ENCODE results near the gene TNNT2. TPM values are rescaled to one million over a fixed set of nuclear protein-coding genes. Genes with fewer than 3 reads are reported as not detected.

TNNT2 gene
- total RNA-seq, 1 experiment from 2014 or later = 0.37 TPM

- H3K9me3 ChIP-seq (ENCODE audit: low read length) = no peaks in the 10 kb centered on the region
- H3K9ac ChIP-seq (ENCODE audit: low read length) = no peak overlapping the region
- H3K4me2 ChIP-seq (ENCODE audit: low read depth, low read length, poor library complexity, severe bottlenecking) = peak overlapping the region; percentile 4
- H3K9me2 ChIP-seq (replicated peaks; ENCODE audit: insufficient read depth, low read length) = no peaks in the 10 kb centered on the region
- H3K27me3 ChIP-seq (ENCODE audit: low read length) = no peaks in the 10 kb centered on the region
- peak overlapping the region; percentile 66 for H3K27ac ChIP-seq (ENCODE audit: low read length)
- no peaks in the 10 kb centered on the region for H3K79me2 ChIP-seq (ENCODE audit: low read length)
- H3K36me3 ChIP-seq (ENCODE audit: insufficient read depth, low read length) = peaks cover 72% of the 10 kb centered on the region
- peak; percentile 91 for DNase-seq
- no peak overlapping the region for H3K4me3 ChIP-seq (ENCODE audit: low read length)
- no peak overlapping the region for H2AFZ ChIP-seq (ENCODE audit: low read length)
- H3K4me1 ChIP-seq (ENCODE audit: low read length) = peaks cover 98% of the 10 kb centered on the region
- peaks cover 62% of the 10 kb centered on the region for H4K20me1 ChIP-seq (ENCODE audit: insufficient read depth, low read depth, low read length)
Observed at GRCh38 chr1:201408176-201408833, 30.8 kb upstream of the TNNT2 start.

- peak; percentile 57 for DNase-seq
- Histone ChIP-seq H2AFZ (ENCODE audit: low read length) (no peak overlapping the region), H3K9ac (ENCODE audit: low read length) (peak overlapping the region; percentile 3; the same call in 1 of the 2 replicates), H3K4me1 (ENCODE audit: low read length) (peaks cover 92% of the 10 kb centered on the region), H3K9me2 (replicated peaks; ENCODE audit: insufficient read depth, low read length) (no peaks in the 10 kb centered on the region), H3K27me3 (ENCODE audit: low read length) (no peaks in the 10 kb centered on the region), H3K79me2 (ENCODE audit: low read length) (no peaks in the 10 kb centered on the region), H3K9me3 (ENCODE audit: low read length) (no peaks in the 10 kb centered on the region), H3K4me3 (ENCODE audit: low read length) (no peak overlapping the region), H3K27ac (ENCODE audit: low read length) (peak overlapping the region; percentile 66), H3K4me2 (ENCODE audit: low read depth, low read length, poor library complexity, severe bottlenecking) (peak overlapping the region; percentile 20), H3K36me3 (ENCODE audit: insufficient read depth, low read length) (peaks cover 59% of the 10 kb centered on the region), H4K20me1 (ENCODE audit: insufficient read depth, low read depth, low read length) (peaks cover 56% of the 10 kb centered on the region)
Observed at GRCh38 chr1:201406831-201407406, 29.4 kb upstream of the TNNT2 start.

GRCh38 chr1:201405484-201405831 lies 28.0 kb upstream of the TNNT2 start:
- peaks cover 44% of the 10 kb centered on the region for H3K36me3 ChIP-seq (ENCODE audit: insufficient read depth, low read length)
- H4K20me1 ChIP-seq (ENCODE audit: insufficient read depth, low read depth, low read length) = peaks cover 43% of the 10 kb centered on the region
- H3K27me3 ChIP-seq (ENCODE audit: low read length) = no peaks in the 10 kb centered on the region
- H3K9me3 ChIP-seq (ENCODE audit: low read length) = no peaks in the 10 kb centered on the region
- H3K4me3 ChIP-seq (ENCODE audit: low read length) = no peak overlapping the region
- H3K9ac ChIP-seq (ENCODE audit: low read length) = no peak overlapping the region
- H2AFZ ChIP-seq (ENCODE audit: low read length) = no peak overlapping the region
- peak overlapping the region; percentile 66 for H3K27ac ChIP-seq (ENCODE audit: low read length)
- DNase-seq = peak; percentile 59
- no peaks in the 10 kb centered on the region for H3K9me2 ChIP-seq (replicated peaks; ENCODE audit: insufficient read depth, low read length)
- no peak overlapping the region for H3K4me2 ChIP-seq (ENCODE audit: low read depth, low read length, poor library complexity, severe bottlenecking)
- no peaks in the 10 kb centered on the region for H3K79me2 ChIP-seq (ENCODE audit: low read length)
- peaks cover 77% of the 10 kb centered on the region for H3K4me1 ChIP-seq (ENCODE audit: low read length)

GRCh38 chr1:201404722-201405483 lies 27.4 kb upstream of the TNNT2 start:
- Histone ChIP-seq H3K27ac (ENCODE audit: low read length) (peak overlapping the region; percentile 66), H3K79me2 (ENCODE audit: low read length) (no peaks in the 10 kb centered on the region), H3K9ac (ENCODE audit: low read length) (no peak overlapping the region), H3K9me3 (ENCODE audit: low read length) (no peaks in the 10 kb centered on the region), H4K20me1 (ENCODE audit: insufficient read depth, low read depth, low read length) (peaks cover 42% of the 10 kb centered on the region), H3K4me2 (ENCODE audit: low read depth, low read length, poor library complexity, severe bottlenecking) (no peak overlapping the region), H3K36me3 (ENCODE audit: insufficient read depth, low read length) (peaks cover 38% of the 10 kb centered on the region), H3K27me3 (ENCODE audit: low read length) (no peaks in the 10 kb centered on the region), H2AFZ (ENCODE audit: low read length) (no peak overlapping the region), H3K4me3 (ENCODE audit: low read length) (no peak overlapping the region), H3K9me2 (replicated peaks; ENCODE audit: insufficient read depth, low read length) (no peaks in the 10 kb centered on the region), H3K4me1 (ENCODE audit: low read length) (peaks cover 71% of the 10 kb centered on the region)
- DNase-seq = no peak

DNA sequence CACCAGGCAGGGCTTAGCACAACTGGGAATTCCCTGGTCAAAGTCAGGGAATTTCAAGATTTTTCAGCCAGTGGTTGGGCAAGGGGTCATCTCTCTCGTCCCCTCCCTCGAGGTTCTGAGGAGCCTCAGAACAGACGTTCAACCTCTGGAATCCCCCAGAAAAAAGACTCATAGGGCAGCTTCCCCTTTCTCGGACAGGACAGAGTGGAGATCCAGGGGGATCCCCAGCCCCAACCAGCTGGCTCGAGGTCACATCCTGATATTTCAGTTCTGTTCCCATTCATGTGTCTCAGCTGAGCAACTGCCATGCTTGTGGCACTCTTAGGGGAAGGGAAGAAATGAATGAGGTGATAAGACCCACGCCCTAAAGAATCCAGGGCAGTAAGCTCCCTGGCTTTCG lies 26.6 kb upstream of the TNNT2 start:
- Histone ChIP-seq H3K9me3 (ENCODE audit: low read length) (no peaks in the 10 kb centered on the region), H2AFZ (ENCODE audit: low read length) (no peak overlapping the region), H4K20me1 (ENCODE audit: insufficient read depth, low read depth, low read length) (peaks cover 37% of the 10 kb centered on the region), H3K27ac (ENCODE audit: low read length) (peak overlapping the region; percentile 66), H3K4me1 (ENCODE audit: low read length) (peaks cover 63% of the 10 kb centered on the region), H3K79me2 (ENCODE audit: low read length) (no peaks in the 10 kb centered on the region), H3K9me2 (replicated peaks; ENCODE audit: insufficient read depth, low read length) (no peaks in the 10 kb centered on the region), H3K4me3 (ENCODE audit: low read length) (no peak overlapping the region), H3K36me3 (ENCODE audit: insufficient read depth, low read length) (peaks cover 30% of the 10 kb centered on the region), H3K9ac (ENCODE audit: low read length) (no peak overlapping the region), H3K4me2 (ENCODE audit: low read depth, low read length, poor library complexity, severe bottlenecking) (no peak overlapping the region), H3K27me3 (ENCODE audit: low read length) (no peaks in the 10 kb centered on the region)
- no peak for DNase-seq

DNA sequence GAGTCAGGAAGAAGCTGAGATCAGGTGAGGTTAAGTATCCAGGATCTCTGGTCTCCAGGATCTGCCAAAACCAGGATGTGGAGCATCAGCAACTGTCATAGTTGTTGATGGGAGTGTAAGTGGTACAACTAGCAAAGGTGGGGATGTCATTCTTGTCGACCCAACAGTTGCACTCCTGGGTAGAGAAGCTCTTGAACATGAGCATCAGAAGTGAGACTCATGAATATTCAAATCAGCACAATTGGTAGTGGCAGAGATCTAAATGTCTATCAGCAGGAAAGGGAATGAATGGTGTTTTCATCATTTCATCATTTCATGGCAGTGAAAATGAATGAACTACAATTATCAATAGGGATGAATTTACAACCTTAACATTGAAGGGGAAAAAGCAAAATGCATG lies 25.9 kb upstream of the TNNT2 start:
- no peak overlapping the region for H3K9ac ChIP-seq (ENCODE audit: low read length)
- no peaks in the 10 kb centered on the region for H3K9me2 ChIP-seq (replicated peaks; ENCODE audit: insufficient read depth, low read length)
- no peak for DNase-seq
- no peaks in the 10 kb centered on the region for H3K79me2 ChIP-seq (ENCODE audit: low read length)
- H3K36me3 ChIP-seq (ENCODE audit: insufficient read depth, low read length) = peaks cover 24% of the 10 kb centered on the region
- H3K27me3 ChIP-seq (ENCODE audit: low read length) = no peaks in the 10 kb centered on the region
- no peak overlapping the region for H2AFZ ChIP-seq (ENCODE audit: low read length)
- no peak overlapping the region for H3K4me3 ChIP-seq (ENCODE audit: low read length)
- no peak overlapping the region for H3K4me2 ChIP-seq (ENCODE audit: low read depth, low read length, poor library complexity, severe bottlenecking)
- no peaks in the 10 kb centered on the region for H3K9me3 ChIP-seq (ENCODE audit: low read length)
- peaks cover 31% of the 10 kb centered on the region for H4K20me1 ChIP-seq (ENCODE audit: insufficient read depth, low read depth, low read length)
- peaks cover 56% of the 10 kb centered on the region for H3K4me1 ChIP-seq (ENCODE audit: low read length)
- peak overlapping the region; percentile 66; the same call in 1 of the 2 replicates for H3K27ac ChIP-seq (ENCODE audit: low read length)

DNA sequence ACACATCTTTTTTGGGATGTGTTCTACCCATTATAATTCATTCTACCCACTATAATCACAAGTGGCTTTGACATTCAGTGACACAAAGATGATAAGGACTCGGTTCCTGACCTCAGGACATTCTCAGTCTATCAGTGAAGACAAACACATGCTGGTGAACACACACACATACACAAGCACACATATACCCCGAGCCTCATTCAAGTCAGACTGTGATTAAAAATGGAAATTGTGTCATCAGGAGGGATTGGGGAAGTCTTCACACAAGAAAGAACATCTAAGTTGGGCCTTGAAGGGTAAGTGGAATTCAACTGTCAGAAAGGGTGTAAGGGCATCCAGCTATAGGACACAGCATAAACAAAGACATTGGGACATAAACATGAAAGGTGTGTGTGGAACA lies 24.2 kb upstream of the TNNT2 start:
- Histone ChIP-seq H3K9me2 (replicated peaks; ENCODE audit: insufficient read depth, low read length) (no peaks in the 10 kb centered on the region), H4K20me1 (ENCODE audit: insufficient read depth, low read depth, low read length) (peaks cover 19% of the 10 kb centered on the region), H3K4me2 (ENCODE audit: low read depth, low read length, poor library complexity, severe bottlenecking) (no peak overlapping the region), H3K9me3 (ENCODE audit: low read length) (no peaks in the 10 kb centered on the region), H3K9ac (ENCODE audit: low read length) (no peak overlapping the region), H3K27me3 (ENCODE audit: low read length) (no peaks in the 10 kb centered on the region), H3K27ac (ENCODE audit: low read length) (peak overlapping the region; percentile 66; the same call in 1 of the 2 replicates), H3K4me3 (ENCODE audit: low read length) (no peak overlapping the region), H3K4me1 (ENCODE audit: low read length) (peaks cover 41% of the 10 kb centered on the region), H3K36me3 (ENCODE audit: insufficient read depth, low read length) (peaks cover 10% of the 10 kb centered on the region), H2AFZ (ENCODE audit: low read length) (no peak overlapping the region), H3K79me2 (ENCODE audit: low read length) (no peaks in the 10 kb centered on the region)
- peak; percentile 57 for DNase-seq

- H3K79me2 ChIP-seq (ENCODE audit: low read length) = no peaks in the 10 kb centered on the region
- H3K4me3 ChIP-seq (ENCODE audit: low read length) = no peak overlapping the region
- no peaks in the 10 kb centered on the region for H3K9me3 ChIP-seq (ENCODE audit: low read length)
- no peaks in the 10 kb centered on the region for H3K27me3 ChIP-seq (ENCODE audit: low read length)
- DNase-seq = no peak
- peaks cover 12% of the 10 kb centered on the region; the same call in 1 of the 2 replicates for H4K20me1 ChIP-seq (ENCODE audit: insufficient read depth, low read depth, low read length)
- H3K9me2 ChIP-seq (replicated peaks; ENCODE audit: insufficient read depth, low read length) = no peaks in the 10 kb centered on the region
- H3K36me3 ChIP-seq (ENCODE audit: insufficient read depth, low read length) = peaks cover 2% of the 10 kb centered on the region; the same call in 1 of the 2 replicates
- no peak overlapping the region for H3K4me2 ChIP-seq (ENCODE audit: low read depth, low read length, poor library complexity, severe bottlenecking)
- no peak overlapping the region for H2AFZ ChIP-seq (ENCODE audit: low read length)
- H3K27ac ChIP-seq (ENCODE audit: low read length) = no peak overlapping the region
- peaks cover 33% of the 10 kb centered on the region for H3K4me1 ChIP-seq (ENCODE audit: low read length)
- H3K9ac ChIP-seq (ENCODE audit: low read length) = no peak overlapping the region
Observed at GRCh38 chr1:201400852-201401230, 23.4 kb upstream of the TNNT2 start.
